ENCODE measurements around the gene CDH23. TPM values are rescaled to one million over a fixed set of nuclear protein-coding genes. Genes with fewer than 3 reads are reported as not detected.

CDH23 gene
- total RNA-seq, 1 donor from 2014 or later: 0.29 TPM

GRCh38 chr10:71442000-71442399, 45.3 kb downstream of the CDH23 start:
- no peaks in the 10 kb centered on the region for H3K27me3 Mint-ChIP-seq
- TF ChIP-seq CTCF (IDR thresholded peaks at IDR 0.05): no peak
- ChIA-PET POLR2A (no interaction called here), CTCF (no interaction called here)
- no peaks in the 10 kb centered on the region for H3K36me3 Mint-ChIP-seq (ENCODE audit: low read depth)
- H3K27ac Mint-ChIP-seq: no peak overlapping the region
- intact Hi-C loops (cut with micrococcal nuclease): no loop called here
- no peak for DNase-seq
- H3K4me3 Mint-ChIP-seq: no peak overlapping the region
- no peak for ATAC-seq (ENCODE audit: low read depth)
- no peaks in the 10 kb centered on the region for H3K4me1 Mint-ChIP-seq
- no peaks in the 10 kb centered on the region for H3K9me3 Mint-ChIP-seq

- DNase-seq (no peak), ATAC-seq (ENCODE audit: low read depth) (no peak)
- Mint-ChIP-seq H3K4me3 (no peak overlapping the region), H3K9me3 (no peaks in the 10 kb centered on the region), H3K27ac (no peak overlapping the region), H3K36me3 (ENCODE audit: low read depth) (no peaks in the 10 kb centered on the region), H3K4me1 (no peaks in the 10 kb centered on the region), H3K27me3 (no peaks in the 10 kb centered on the region)
- intact Hi-C loops (cut with micrococcal nuclease): no loop called here
- ChIA-PET POLR2A (no interaction called here), CTCF (no interaction called here)
- no peak for TF ChIP-seq CTCF (IDR thresholded peaks at IDR 0.05)
These were observed 46.3 kb downstream of the CDH23 start for GRCh38 chr10:71442859-71443570.

- DNase-seq (no peak), ATAC-seq (ENCODE audit: low read depth) (no peak)
- no peaks in the 10 kb centered on the region for H3K27me3 Mint-ChIP-seq
- H3K4me3 Mint-ChIP-seq: no peak overlapping the region
- no peaks in the 10 kb centered on the region for H3K36me3 Mint-ChIP-seq (ENCODE audit: low read depth)
- ChIA-PET CTCF (no interaction called here), POLR2A (no interaction called here)
- H3K9me3 Mint-ChIP-seq: no peaks in the 10 kb centered on the region
- H3K27ac Mint-ChIP-seq: no peak overlapping the region
- TF ChIP-seq CTCF (IDR thresholded peaks at IDR 0.05): no peak
- intact Hi-C loops (cut with micrococcal nuclease): no loop called here
- no peaks in the 10 kb centered on the region for H3K4me1 Mint-ChIP-seq
These were observed 47.0 kb downstream of the CDH23 start for GRCh38 chr10:71443676-71444075.

GRCh38 chr10:71444284-71445054, 47.7 kb downstream of the CDH23 start:
- intact Hi-C loops (cut with micrococcal nuclease): no loop called here
- no peaks in the 10 kb centered on the region for H3K9me3 Mint-ChIP-seq
- no peaks in the 10 kb centered on the region for H3K27me3 Mint-ChIP-seq
- ATAC-seq (ENCODE audit: low read depth) (no peak), DNase-seq (no peak)
- TF ChIP-seq CTCF (IDR thresholded peaks at IDR 0.05): no peak
- H3K4me1 Mint-ChIP-seq: no peaks in the 10 kb centered on the region
- ChIA-PET POLR2A (no interaction called here), CTCF (no interaction called here)
- no peak overlapping the region for H3K27ac Mint-ChIP-seq
- no peaks in the 10 kb centered on the region for H3K36me3 Mint-ChIP-seq (ENCODE audit: low read depth)
- H3K4me3 Mint-ChIP-seq: no peak overlapping the region

GRCh38 chr10:71447676-71448075, 51.0 kb downstream of the CDH23 start:
- POLR2A ChIA-PET: no interaction called here
- Mint-ChIP-seq H3K27ac (no peak overlapping the region), H3K36me3 (ENCODE audit: low read depth) (no peaks in the 10 kb centered on the region), H3K9me3 (no peaks in the 10 kb centered on the region), H3K4me1 (no peaks in the 10 kb centered on the region), H3K4me3 (no peak overlapping the region), H3K27me3 (no peaks in the 10 kb centered on the region)
- TF ChIP-seq CTCF (IDR thresholded peaks at IDR 0.05): no peak
- no peak for ATAC-seq (ENCODE audit: low read depth)
- DNase-seq: no peak
- CTCF ChIA-PET: no interaction called here
- intact Hi-C loops (cut with micrococcal nuclease): no loop called here

All from activated B cell treated with CpG ODN at 0.5 μM for 24 hours (primary cell).